IMR-90 (cell line): ENCODE results near the gene ATF7IP2. TPM values are rescaled to one million over a fixed set of nuclear protein-coding genes. Genes with fewer than 3 reads are reported as not detected.
"Not testable (repeated sequence)": the region's sequence is repeated elsewhere in the genome, so short reads cannot be mapped to it uniquely, and the experiment has no call there.

Source experiments
- ATAC-seq: fragments of 200-7000 bp; cut with Tn5 transposase; 2 replicates; pipeline ENCODE4 v1.9.1; 2020; ENCODE audit warnings: low read depth, mild to moderate bottlenecking, moderate library complexity
- BruUV-seq: library from RNA; stranded (reverse); fragments of 400-500 nt; replicated peaks from 2 replicates; lab custom pipeline; 2021; lab: Mats Ljungman, UMichigan
- CTCF ChIA-PET: fragments of 300-600 bp; formaldehyde crosslinking; extraction: SDS; loops from one replicate; lab custom pipeline; 2021; ENCODE audit warnings: antibody characterized with exemption; lab: Yijun Ruan, JAX
- POLR2A ChIA-PET: fragments of 300-600 bp; sonication (Branson Sonifier 250); formaldehyde crosslinking; loops from one replicate; lab custom pipeline; 2022; ENCODE audit warnings: antibody characterized with exemption; ENCODE audit not compliant: unreplicated experiment; lab: Charles Lee
- DNase-seq: peaks from one replicate; pipeline ENCODE4 v3.0.0; 2013
- H2AFZ ChIP-seq: replicated peaks from 2 replicates; pipeline ENCODE3; 2013; ENCODE audit warnings: low read length, mild to moderate bottlenecking; ENCODE audit not compliant: poor library complexity
- H2AK5ac ChIP-seq: 2 replicates; pipeline ENCODE4 v1.6.1; 2013; ENCODE audit warnings: low read depth, low read length, inconsistent platforms
- H2AK9ac ChIP-seq: replicated peaks from 2 replicates; pipeline ENCODE3; 2013; ENCODE audit warnings: mild to moderate bottlenecking, low read depth, low read length, moderate library complexity; ENCODE audit not compliant: poor library complexity
- H2BK120ac ChIP-seq: 2 replicates; pipeline ENCODE4 v1.6.1; 2013; ENCODE audit warnings: low read depth, low read length, inconsistent platforms
- H2BK15ac ChIP-seq: 3 replicates; pipeline ENCODE4 v1.6.1; 2013; ENCODE audit warnings: low read depth, low read length, inconsistent platforms
- H2BK20ac ChIP-seq: 2 replicates; pipeline ENCODE4 v1.6.1; 2013; ENCODE audit warnings: low read depth, mild to moderate bottlenecking, inconsistent platforms, low read length, moderate library complexity
- H2BK5ac ChIP-seq: 2 replicates; pipeline ENCODE4 v1.6.1; 2013; ENCODE audit warnings: mild to moderate bottlenecking, low read depth, low read length, inconsistent platforms; ENCODE audit not compliant: poor library complexity, severe bottlenecking
- H3K14ac ChIP-seq: replicated peaks from 2 replicates; pipeline ENCODE4 v1.6.1; 2013; ENCODE audit warnings: low read depth, low read length, inconsistent platforms
- H3K18ac ChIP-seq: 2 replicates; pipeline ENCODE4 v1.6.1; 2013; ENCODE audit warnings: low read depth, low read length, control low read depth
- H3K23ac ChIP-seq: 2 replicates; pipeline ENCODE4 v1.6.1; 2013; ENCODE audit warnings: low read depth, low read length, inconsistent platforms
- H3K27ac ChIP-seq: 2 replicates; pipeline ENCODE4 v1.5.1; 2013; ENCODE audit warnings: mild to moderate bottlenecking, control low read depth, low read length; ENCODE audit not compliant: insufficient read depth
- H3K27me3 ChIP-seq: 2 replicates; pipeline ENCODE4 v1.6.1; 2013; ENCODE audit warnings: low read length; ENCODE audit not compliant: control insufficient read depth, insufficient read depth
- H3K36me3 ChIP-seq: 2 replicates; pipeline ENCODE4 v1.6.1; 2013; ENCODE audit warnings: low read length, mixed read lengths; ENCODE audit not compliant: control insufficient read depth, insufficient read depth
- H3K4ac ChIP-seq: 2 replicates; pipeline ENCODE4 v1.6.1; 2013; ENCODE audit warnings: low read depth, low read length, inconsistent platforms
- H3K4me1 ChIP-seq: 2 replicates; pipeline ENCODE4 v1.6.1; 2013; ENCODE audit warnings: low read length, mixed read lengths; ENCODE audit not compliant: control insufficient read depth, insufficient read depth
- H3K4me2 ChIP-seq: 2 replicates; pipeline ENCODE4 v1.6.1; 2013; ENCODE audit warnings: low read depth, mild to moderate bottlenecking, control low read depth, low read length, moderate library complexity
- H3K4me3 ChIP-seq: 2 replicates; pipeline ENCODE4 v1.5.1; 2013; ENCODE audit warnings: low read depth, mild to moderate bottlenecking, control low read depth, low read length, moderate library complexity; ENCODE audit not compliant: insufficient read depth
- H3K56ac ChIP-seq: 2 replicates; pipeline ENCODE4 v1.6.1; 2013; ENCODE audit warnings: low read length, inconsistent platforms; ENCODE audit not compliant: insufficient read depth; ENCODE audit errors: extremely low read depth
- H3K79me1 ChIP-seq, 2 experiments: 2 replicates each; pipeline ENCODE4 v1.6.1; 2013; ENCODE audit warnings: low read length in 2 of 2, inconsistent platforms in 1 of 2, low read depth in 1 of 2
- H3K9ac ChIP-seq: 2 replicates; pipeline ENCODE4 v1.6.1; 2013; ENCODE audit warnings: low read depth, low read length, control low read depth
- H3K9me1 ChIP-seq: 2 replicates; pipeline ENCODE4 v1.6.1; 2013; ENCODE audit warnings: low read length, inconsistent platforms; ENCODE audit not compliant: insufficient read depth
- H3K9me3 ChIP-seq: 2 replicates; pipeline ENCODE4 v1.6.1; 2013; ENCODE audit warnings: low read length; ENCODE audit not compliant: control insufficient read depth, insufficient read depth
- H4K20me1 ChIP-seq: 2 replicates; pipeline ENCODE4 v1.6.1; 2013; ENCODE audit warnings: low read length, inconsistent platforms; ENCODE audit not compliant: insufficient read depth
- H4K5ac ChIP-seq: 2 replicates; pipeline ENCODE4 v1.6.1; 2013; ENCODE audit warnings: mild to moderate bottlenecking, low read depth, low read length, control low read depth
- H4K8ac ChIP-seq, 2 experiments: 2 replicates each; pipeline ENCODE4 v1.6.1; 2013; ENCODE audit warnings: low read depth in 2 of 2, low read length in 2 of 2, control low read depth in 1 of 2, inconsistent platforms in 1 of 2
- H4K91ac ChIP-seq: 2 replicates; pipeline ENCODE4 v1.6.1; 2013; ENCODE audit warnings: low read depth, low read length, inconsistent platforms; ENCODE audit not compliant: insufficient read depth
- WGBS, 2 experiments: methylation state at CpG; one replicate each; pipeline versions ENCODE4 v1.1.5 to v1.1.7; 2013; ENCODE audit warnings: missing lambda C conversion rate in 2 of 2; ENCODE audit not compliant: insufficient read length in 1 of 2; ENCODE audit errors: extremely low coverage in 2 of 2; 5-methylcytosine and 5-hydroxymethylcytosine counted together
- dilution Hi-C: fragments of 300-500 bp; cut with HindIII; formaldehyde crosslinking; loops from one replicate; pipeline ENCODE4 v1.14.3; 2018; ENCODE audit warnings: low sequenced_read_pairs; ENCODE audit not compliant: unreplicated experiment
- in situ Hi-C: fragments of 300-500 bp; cut with MboI; formaldehyde crosslinking; loops from 3 replicates; pipeline ENCODE4 v1.14.3; 2019; ENCODE audit warnings: low sequenced_read_pairs, inconsistent platforms, mixed read lengths
- intact Hi-C: fragments of 100-400 bp; cut with micrococcal nuclease; formaldehyde crosslinking; loops from 2 replicates; pipeline ENCODE4 v1.10.0; 2022
- polyA plus RNA-seq, 3 experiments: library from polyadenylated mRNA; depleted of rRNA; stranded (reverse); fragments of >200 nt; gene quantifications; 2 replicates each; pipeline ENCODE4 v1.2.3, GENCODE V29; 2012; ENCODE audit warnings: low replicate concordance in 1 of 3
- total RNA-seq: library from RNA; depleted of rRNA; stranded (reverse); fragments of >200 nt; gene quantifications from 2 replicates; pipeline ENCODE4 v1.2.3, GENCODE V29; 2012

ATF7IP2 gene
- total and polyA plus RNA-seq, 2 of the 4 experiments (the other 2 are of a cell fraction) = 2.7 to 3.6 TPM

DNA sequence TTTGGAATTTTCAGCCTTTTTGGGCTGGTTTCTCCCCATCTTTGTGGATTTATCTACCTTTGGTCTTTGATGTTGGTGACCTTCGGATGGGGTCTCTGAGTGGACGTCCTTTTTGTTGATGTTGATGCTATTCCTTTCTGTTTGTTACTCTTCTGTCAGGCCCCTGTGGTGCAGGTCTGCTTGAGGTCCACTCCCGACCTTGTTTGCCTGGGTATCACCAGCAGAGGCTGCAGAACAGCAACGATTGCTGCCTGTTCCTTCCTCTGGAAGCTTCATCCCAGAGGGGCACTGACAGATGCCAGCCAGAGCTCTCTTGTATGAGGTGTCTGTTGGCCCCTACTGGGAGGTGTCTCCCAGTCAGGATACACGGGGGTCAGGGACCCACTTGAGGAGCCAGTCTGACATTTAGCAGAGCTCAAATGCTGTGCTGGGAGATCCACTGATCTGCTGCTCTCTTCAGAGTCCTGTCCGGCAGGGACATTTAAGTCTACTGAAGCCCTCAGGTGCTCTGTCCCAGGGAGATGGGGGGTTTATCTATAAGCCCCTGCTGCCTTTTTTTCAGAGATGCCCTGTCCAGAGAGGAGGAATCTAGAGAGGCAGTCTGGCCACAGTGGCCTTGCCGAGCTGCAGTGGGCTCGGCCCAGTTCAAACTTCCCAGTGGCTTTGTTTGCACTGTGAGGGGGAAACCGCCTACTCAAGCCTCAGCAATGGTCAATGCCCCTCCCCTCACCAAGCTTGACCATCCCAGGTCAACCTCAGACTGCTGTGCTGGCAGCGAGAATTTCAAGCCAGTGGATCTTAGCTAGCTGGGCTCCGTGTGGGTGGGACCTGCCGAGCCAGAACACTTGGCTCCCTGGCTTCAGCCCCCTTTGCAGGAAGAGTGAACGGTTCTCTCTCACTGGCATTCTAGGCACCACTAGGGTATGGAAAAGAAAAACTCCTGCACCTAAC, 66.6 kb downstream of the ATF7IP2 start:
- H3K9ac ChIP-seq, H2BK5ac ChIP-seq, ATAC-seq, H3K23ac ChIP-seq, H4K91ac ChIP-seq, dilution Hi-C loops, H2BK20ac ChIP-seq, H3K27ac ChIP-seq, H3K79me1 ChIP-seq, H2BK15ac ChIP-seq, H2AK9ac ChIP-seq, H4K5ac ChIP-seq, CTCF ChIA-PET, H3K9me3 ChIP-seq, H3K9me1 ChIP-seq, H4K20me1 ChIP-seq, H3K18ac ChIP-seq, POLR2A ChIA-PET, DNase-seq, H3K4me2 ChIP-seq, H2AFZ ChIP-seq, H3K4ac ChIP-seq, H3K27me3 ChIP-seq, H3K56ac ChIP-seq, H3K4me1 ChIP-seq, intact Hi-C loops, H3K36me3 ChIP-seq, in situ Hi-C loops, H2BK120ac ChIP-seq, BruUV-seq, H3K14ac ChIP-seq, H2AK5ac ChIP-seq, H3K4me3 ChIP-seq, H4K8ac ChIP-seq: not testable (repeated sequence)
- WGBS, 2 experiments = 67% methylated on average over 1 of the region's 13 CpGs; no CpG with 5 or more reads in 1 of the 2 experiments
